ENCODE results near the gene PLPPR3.

Gene PLPPR3

DNA sequence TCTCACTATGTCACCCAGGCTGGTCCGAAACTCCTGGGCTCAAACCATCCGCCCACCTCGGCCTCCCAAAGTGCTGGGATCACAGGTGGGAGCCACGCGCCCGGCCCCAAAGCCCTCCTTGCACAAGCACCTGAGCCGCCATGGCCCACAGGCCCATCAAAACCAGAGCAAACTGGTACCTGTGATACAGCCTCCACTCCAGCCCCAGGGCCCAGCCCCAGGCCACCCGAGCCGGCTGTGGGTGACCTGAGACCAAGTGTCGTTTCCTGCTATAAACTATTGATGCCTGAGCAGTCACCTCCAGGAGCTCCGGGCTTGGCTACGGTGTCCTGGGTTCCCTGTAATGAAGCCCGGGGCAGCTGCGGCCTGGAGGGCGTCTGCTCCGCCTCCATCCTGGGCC is 34.2 kb downstream of the PLPPR3 start:
- H4K20me1 ChIP-seq (ENCODE audit: insufficient read depth, low read length): no peaks in the 10 kb centered on the region
- H3K27ac ChIP-seq (ENCODE audit: low read length): no peak overlapping the region
- H2AFZ ChIP-seq (ENCODE audit: low read depth, low read length): no peak overlapping the region
- no peaks in the 10 kb centered on the region for H3K9me3 ChIP-seq (ENCODE audit: insufficient read depth, low read length, severe bottlenecking)
- H3K4me3 ChIP-seq (ENCODE audit: low read depth in 1 of 2, low read length in 2 of 2): no peak overlapping the region
- no peak overlapping the region for H3K4me2 ChIP-seq (ENCODE audit: insufficient read depth, low read length)
- DNase-seq: no peak
- no peak for ATAC-seq (ENCODE audit: insufficient read depth, low read depth)
- H3K36me3 ChIP-seq (ENCODE audit: insufficient read depth, low read length): no peaks in the 10 kb centered on the region
- no peak for TF ChIP-seq EZH2 (IDR thresholded peaks at IDR 0.05; ENCODE audit: borderline replicate concordance, low read depth, low read length, severe bottlenecking)
- H3K4me1 ChIP-seq (ENCODE audit: insufficient read depth, low read length): no peaks in the 10 kb centered on the region
- H3K79me2 ChIP-seq (ENCODE audit: insufficient read depth, low read length): no peaks in the 10 kb centered on the region
- no peaks in the 10 kb centered on the region for H3K27me3 ChIP-seq (ENCODE audit: insufficient read depth, low read length, poor library complexity)
- H3K9ac ChIP-seq (ENCODE audit: low read depth, low read length): no peak overlapping the region

DNA sequence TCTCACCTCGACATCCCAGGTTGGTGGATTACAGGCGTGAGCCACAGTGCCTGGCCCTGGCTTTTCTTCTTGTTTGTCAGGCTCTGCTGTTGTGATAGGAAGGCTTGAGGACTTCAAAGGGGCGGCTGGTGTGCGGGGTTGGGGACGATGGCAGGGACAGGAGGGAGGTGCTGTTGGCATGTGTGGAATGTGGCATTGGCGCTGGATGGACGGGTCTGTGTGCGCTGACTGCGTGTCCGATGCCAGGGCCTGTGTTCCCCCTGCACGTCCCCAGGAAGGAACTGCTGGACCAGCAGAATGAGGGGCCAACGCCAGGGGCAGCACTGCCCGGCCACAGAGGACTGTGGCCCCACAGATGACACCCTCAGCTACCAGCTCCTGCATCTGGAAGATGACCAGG is 37.2 kb downstream of the PLPPR3 start:
- Histone ChIP-seq H3K79me2 (ENCODE audit: insufficient read depth, low read length) (no peaks in the 10 kb centered on the region), H4K20me1 (ENCODE audit: insufficient read depth, low read length) (no peaks in the 10 kb centered on the region), H3K4me1 (ENCODE audit: insufficient read depth, low read length) (no peaks in the 10 kb centered on the region), H3K4me2 (ENCODE audit: insufficient read depth, low read length) (no peak overlapping the region), H2AFZ (ENCODE audit: low read depth, low read length) (no peak overlapping the region), H3K4me3 (ENCODE audit: low read depth in 1 of 2, low read length in 2 of 2) (no peak overlapping the region), H3K27ac (ENCODE audit: low read length) (no peak overlapping the region), H3K9me3 (ENCODE audit: insufficient read depth, low read length, severe bottlenecking) (no peaks in the 10 kb centered on the region), H3K36me3 (ENCODE audit: insufficient read depth, low read length) (no peaks in the 10 kb centered on the region), H3K27me3 (ENCODE audit: insufficient read depth, low read length, poor library complexity) (no peaks in the 10 kb centered on the region), H3K9ac (ENCODE audit: low read depth, low read length) (no peak overlapping the region)
- no peak for DNase-seq
- ATAC-seq (ENCODE audit: insufficient read depth, low read depth): no peak
- TF ChIP-seq, protein P1, sequence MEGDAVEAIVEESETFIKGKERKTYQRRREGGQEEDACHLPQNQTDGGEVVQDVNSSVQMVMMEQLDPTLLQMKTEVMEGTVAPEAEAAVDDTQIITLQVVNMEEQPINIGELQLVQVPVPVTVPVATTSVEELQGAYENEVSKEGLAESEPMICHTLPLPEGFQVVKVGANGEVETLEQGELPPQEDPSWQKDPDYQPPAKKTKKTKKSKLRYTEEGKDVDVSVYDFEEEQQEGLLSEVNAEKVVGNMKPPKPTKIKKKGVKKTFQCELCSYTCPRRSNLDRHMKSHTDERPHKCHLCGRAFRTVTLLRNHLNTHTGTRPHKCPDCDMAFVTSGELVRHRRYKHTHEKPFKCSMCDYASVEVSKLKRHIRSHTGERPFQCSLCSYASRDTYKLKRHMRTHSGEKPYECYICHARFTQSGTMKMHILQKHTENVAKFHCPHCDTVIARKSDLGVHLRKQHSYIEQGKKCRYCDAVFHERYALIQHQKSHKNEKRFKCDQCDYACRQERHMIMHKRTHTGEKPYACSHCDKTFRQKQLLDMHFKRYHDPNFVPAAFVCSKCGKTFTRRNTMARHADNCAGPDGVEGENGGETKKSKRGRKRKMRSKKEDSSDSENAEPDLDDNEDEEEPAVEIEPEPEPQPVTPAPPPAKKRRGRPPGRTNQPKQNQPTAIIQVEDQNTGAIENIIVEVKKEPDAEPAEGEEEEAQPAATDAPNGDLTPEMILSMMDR (IDR thresholded peaks at IDR 0.05; ENCODE audit: borderline replicate concordance, extremely low read depth, low read length, poor library complexity, severe bottlenecking): no peak
- no peak for TF ChIP-seq EZH2 (IDR thresholded peaks at IDR 0.05; ENCODE audit: borderline replicate concordance, low read depth, low read length, severe bottlenecking)

DNA sequence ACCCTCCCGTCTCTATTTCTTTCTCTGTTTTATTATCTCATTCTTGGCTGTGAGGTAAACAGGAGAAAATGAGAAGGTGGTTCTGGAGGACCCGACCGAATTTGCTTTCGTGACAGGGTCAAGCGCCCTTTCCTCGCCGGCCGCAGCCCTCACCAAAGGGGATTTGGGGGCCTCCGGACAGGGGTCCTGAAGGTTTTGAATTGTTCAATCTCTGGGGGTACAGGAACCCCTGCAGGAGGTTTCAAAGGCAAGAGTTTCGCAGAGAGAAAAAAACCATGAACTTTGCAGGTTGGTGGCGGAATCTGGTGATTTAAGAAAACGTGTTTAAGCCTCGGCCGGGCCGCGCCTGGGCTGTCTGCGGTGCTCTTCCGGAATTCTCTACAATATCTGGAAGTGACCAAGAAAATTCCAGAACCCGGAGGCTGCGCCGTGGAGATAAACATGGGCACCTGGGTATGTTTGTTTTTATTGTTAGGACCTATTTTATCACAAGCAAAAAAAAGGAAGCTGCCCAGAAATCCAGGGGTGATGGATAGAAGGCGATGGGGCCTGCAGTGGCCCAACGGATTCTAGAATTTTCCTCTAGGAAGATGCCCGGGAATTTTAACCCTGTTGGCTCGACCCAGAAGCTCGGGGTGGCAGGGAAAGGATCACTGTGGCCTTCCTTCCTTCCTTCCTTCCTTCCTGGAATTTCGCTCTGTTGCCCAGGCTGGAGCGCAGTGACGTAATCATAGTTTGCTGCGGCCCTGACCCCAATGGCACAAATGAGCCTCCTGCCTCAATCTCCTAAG is 38.7 kb downstream of the PLPPR3 start:
- Histone ChIP-seq H4K20me1 (ENCODE audit: insufficient read depth, low read length) (no peaks in the 10 kb centered on the region), H3K9me3 (ENCODE audit: insufficient read depth, low read length, severe bottlenecking) (no peaks in the 10 kb centered on the region), H3K36me3 (ENCODE audit: insufficient read depth, low read length) (no peaks in the 10 kb centered on the region), H3K4me3 (ENCODE audit: low read depth in 1 of 2, low read length in 2 of 2) (no peak overlapping the region), H2AFZ (ENCODE audit: low read depth, low read length) (no peak overlapping the region), H3K4me2 (ENCODE audit: insufficient read depth, low read length) (no peak overlapping the region), H3K9ac (ENCODE audit: low read depth, low read length) (no peak overlapping the region), H3K27me3 (ENCODE audit: insufficient read depth, low read length, poor library complexity) (no peaks in the 10 kb centered on the region), H3K79me2 (ENCODE audit: insufficient read depth, low read length) (no peaks in the 10 kb centered on the region), H3K27ac (ENCODE audit: low read length) (no peak overlapping the region), H3K4me1 (ENCODE audit: insufficient read depth, low read length) (no peaks in the 10 kb centered on the region)
- ATAC-seq (ENCODE audit: insufficient read depth, low read depth) (no peak), DNase-seq (no peak)
- TF ChIP-seq, protein P1 (IDR thresholded peaks at IDR 0.05; ENCODE audit: borderline replicate concordance, extremely low read depth, low read length, poor library complexity, severe bottlenecking): no peak
- no peak for TF ChIP-seq EZH2 (IDR thresholded peaks at IDR 0.05; ENCODE audit: borderline replicate concordance, low read depth, low read length, severe bottlenecking)

DNA sequence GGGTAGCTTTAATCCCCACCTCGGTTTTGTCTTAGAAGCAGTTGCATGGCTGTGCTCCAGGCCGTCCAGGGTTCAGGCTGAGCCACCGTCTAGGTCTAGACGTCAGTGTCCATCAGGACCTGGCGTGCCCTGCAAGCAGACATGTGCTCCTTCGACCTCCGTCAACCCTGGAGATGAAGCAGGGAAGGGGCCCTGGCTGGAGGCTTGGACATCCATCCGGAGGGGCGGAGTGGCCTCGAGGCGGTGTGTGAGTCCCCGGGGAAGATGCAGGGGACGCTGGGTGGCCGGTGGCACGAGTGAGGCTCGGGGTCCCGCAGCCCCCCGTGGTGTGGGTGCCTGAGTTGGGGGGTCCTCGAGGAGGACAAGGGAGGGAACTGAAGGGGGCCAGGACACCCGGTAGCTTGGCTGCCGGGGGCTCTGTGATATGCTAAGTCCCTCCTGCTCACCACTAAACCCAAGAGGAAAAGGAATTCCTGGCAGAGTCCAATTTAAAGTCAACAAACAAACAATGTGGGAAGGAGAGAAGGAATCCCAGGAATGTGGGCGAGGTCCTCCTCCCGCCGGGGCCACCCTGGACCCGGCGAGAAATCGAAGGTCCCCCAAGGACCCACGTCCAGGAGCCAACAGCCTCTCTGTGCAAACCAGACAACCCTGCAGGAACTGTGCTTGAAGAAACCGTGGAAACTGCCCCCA is 39.4 kb downstream of the PLPPR3 start:
- no peak for DNase-seq
- Histone ChIP-seq H3K9ac (ENCODE audit: low read depth, low read length) (no peak overlapping the region), H2AFZ (ENCODE audit: low read depth, low read length) (no peak overlapping the region), H3K27me3 (ENCODE audit: insufficient read depth, low read length, poor library complexity) (no peaks in the 10 kb centered on the region), H3K9me3 (ENCODE audit: insufficient read depth, low read length, severe bottlenecking) (no peaks in the 10 kb centered on the region), H3K27ac (ENCODE audit: low read length) (no peak overlapping the region), H3K4me2 (ENCODE audit: insufficient read depth, low read length) (no peak overlapping the region), H3K79me2 (ENCODE audit: insufficient read depth, low read length) (no peaks in the 10 kb centered on the region), H4K20me1 (ENCODE audit: insufficient read depth, low read length) (no peaks in the 10 kb centered on the region), H3K4me3 (ENCODE audit: low read depth in 1 of 2, low read length in 2 of 2) (no peak overlapping the region), H3K36me3 (ENCODE audit: insufficient read depth, low read length) (no peaks in the 10 kb centered on the region), H3K4me1 (ENCODE audit: insufficient read depth, low read length) (no peaks in the 10 kb centered on the region)
- no peak for ATAC-seq (ENCODE audit: insufficient read depth, low read depth)
- TF ChIP-seq EZH2 (IDR thresholded peaks at IDR 0.05; ENCODE audit: borderline replicate concordance, low read depth, low read length, severe bottlenecking): no peak
- TF ChIP-seq, protein P1 (IDR thresholded peaks at IDR 0.05; ENCODE audit: borderline replicate concordance, extremely low read depth, low read length, poor library complexity, severe bottlenecking): no peak
